Neural cell (in vitro differentiated cells): ENCODE results near the gene OR2G2. TPM values are rescaled to one million over a fixed set of nuclear protein-coding genes. Genes with fewer than 3 reads are reported as not detected.

Source experiments
- H2AFZ ChIP-seq: fragments of 200-600, 300-800 bp; sonication (generic), shearing (Covaris generic); 2 replicates; pipeline ENCODE4 v1.6.0; 2014; ENCODE audit warnings: low read depth, mild to moderate bottlenecking, antibody characterized with exemption, low read length, moderate library complexity
- H3F3A ChIP-seq: fragments of 200-600 bp; shearing (Covaris generic); 2 replicates; pipeline ENCODE4 v1.6.1; 2016; ENCODE audit warnings: mild to moderate bottlenecking, moderate library complexity, mixed read lengths, antibody characterized with exemption, low read length; ENCODE audit not compliant: insufficient read depth, poor library complexity, severe bottlenecking
- H3K27ac ChIP-seq: fragments of 200-600, 300-800 bp; sonication (generic), shearing (Covaris generic); 2 replicates; pipeline ENCODE4 v1.5.1; 2014; ENCODE audit warnings: mild to moderate bottlenecking, low read length, moderate library complexity
- H3K27me3 ChIP-seq: fragments of 300-800, 200-600 bp; sonication (generic), shearing (Covaris generic); 2 replicates; pipeline ENCODE4 v1.6.0; 2014; ENCODE audit warnings: mild to moderate bottlenecking, low read depth, low read length, moderate library complexity; ENCODE audit not compliant: insufficient read depth
- H3K36me3 ChIP-seq: fragments of 300-800, 200-600 bp; sonication (generic), shearing (Covaris generic); 2 replicates; pipeline ENCODE4 v1.5.1; 2014; ENCODE audit warnings: mild to moderate bottlenecking, antibody characterized with exemption, low read length, moderate library complexity; ENCODE audit not compliant: insufficient read depth
- H3K4me2 ChIP-seq: fragments of 300-800, 200-600 bp; sonication (generic), shearing (Covaris generic); 2 replicates; pipeline ENCODE4 v1.6.0; 2014; ENCODE audit warnings: mild to moderate bottlenecking, low read length
- H3K4me3 ChIP-seq: fragments of 300-800, 200-600 bp; sonication (generic), shearing (Covaris generic); 2 replicates; pipeline ENCODE4 v1.5.1; 2014; ENCODE audit warnings: mild to moderate bottlenecking, low read length, moderate library complexity
- H3K79me2 ChIP-seq: fragments of 200-600 bp; shearing (Covaris generic); replicated peaks from 2 replicates; pipeline ENCODE4 v1.6.0; 2014; ENCODE audit warnings: mild to moderate bottlenecking, low read length, moderate library complexity; ENCODE audit not compliant: insufficient read depth
- H3K9ac ChIP-seq: fragments of 300-800, 200-600 bp; sonication (generic), shearing (Covaris generic); 2 replicates; pipeline ENCODE4 v1.6.1; 2016; ENCODE audit warnings: mild to moderate bottlenecking, low read length, mixed read lengths
- H3K9me2 ChIP-seq: fragments of 200-600 bp; shearing (Covaris generic); 2 replicates; pipeline ENCODE4 v1.6.1; 2016; ENCODE audit warnings: mild to moderate bottlenecking, low read length, mixed read lengths; ENCODE audit not compliant: insufficient read depth
- H3K9me3 ChIP-seq: fragments of 200-600, 300-800 bp; sonication (generic), shearing (Covaris generic); 2 replicates; pipeline ENCODE4 v1.6.1; 2016; ENCODE audit warnings: mild to moderate bottlenecking, mixed run types, low read length, moderate library complexity, mixed read lengths
- H4K20me1 ChIP-seq: fragments of 200-600 bp; shearing (Covaris generic); 2 replicates; pipeline ENCODE4 v1.6.1; 2016; ENCODE audit warnings: mild to moderate bottlenecking, mixed run types; ENCODE audit not compliant: insufficient read depth
- CTCF ChIP-seq: fragments of 450-650 bp; IDR thresholded peaks from 2 replicates; pipeline ENCODE4 v1.5.1; 2014; ENCODE audit warnings: antibody characterized with exemption, mild to moderate bottlenecking, moderate library complexity; ENCODE audit not compliant: poor library complexity, severe bottlenecking
- EP300 ChIP-seq: fragments of 450-650 bp; conservative IDR thresholded peaks from 2 replicates; pipeline ENCODE4 v1.6.1; 2014; ENCODE audit warnings: antibody characterized with exemption, mild to moderate bottlenecking, moderate library complexity; ENCODE audit not compliant: poor library complexity, severe bottlenecking
- EZH2 ChIP-seq: fragments of 200-600, 300-800 bp; shearing (Covaris generic), sonication (generic); IDR thresholded peaks from 2 replicates; pipeline ENCODE4 v1.6.1; 2014; ENCODE audit warnings: antibody characterized with exemption, low read length, borderline replicate concordance, mild to moderate bottlenecking; ENCODE audit not compliant: insufficient read depth, poor library complexity, severe bottlenecking
- MXI1 ChIP-seq: fragments of 450-650 bp; conservative IDR thresholded peaks from 2 replicates; pipeline ENCODE4 v1.6.1; 2014; ENCODE audit warnings: antibody characterized with exemption, mild to moderate bottlenecking; ENCODE audit not compliant: poor library complexity, severe bottlenecking
- POLR2AphosphoS5 ChIP-seq: IDR thresholded peaks from 2 replicates; pipeline ENCODE4 v1.6.1; 2012
- RAD21 ChIP-seq: fragments of 450-650 bp; conservative IDR thresholded peaks from 2 replicates; pipeline ENCODE4 v1.6.1; 2014; ENCODE audit warnings: antibody characterized with exemption, mild to moderate bottlenecking, moderate library complexity
- REST ChIP-seq: IDR thresholded peaks from 2 replicates; pipeline ENCODE4 v1.6.1; 2012; ENCODE audit warnings: borderline replicate concordance
- SMC3 ChIP-seq: fragments of 450-650 bp; conservative IDR thresholded peaks from 2 replicates; pipeline ENCODE4 v1.6.1; 2014; ENCODE audit warnings: antibody characterized with exemption, mild to moderate bottlenecking, moderate library complexity; ENCODE audit not compliant: poor library complexity
- TAF1 ChIP-seq: IDR thresholded peaks from 2 replicates; pipeline ENCODE4 v1.6.1; 2012; ENCODE audit warnings: low read depth
- polyA plus RNA-seq: library from polyadenylated mRNA; depleted of rRNA; stranded (reverse); fragments of >200 nt; gene quantifications from 2 replicates; pipeline ENCODE4 v1.2.3, GENCODE V29; 2014

The OR2G2 gene
- polyA plus RNA-seq, 1 donor from 2014 or later = not detected

DNA sequence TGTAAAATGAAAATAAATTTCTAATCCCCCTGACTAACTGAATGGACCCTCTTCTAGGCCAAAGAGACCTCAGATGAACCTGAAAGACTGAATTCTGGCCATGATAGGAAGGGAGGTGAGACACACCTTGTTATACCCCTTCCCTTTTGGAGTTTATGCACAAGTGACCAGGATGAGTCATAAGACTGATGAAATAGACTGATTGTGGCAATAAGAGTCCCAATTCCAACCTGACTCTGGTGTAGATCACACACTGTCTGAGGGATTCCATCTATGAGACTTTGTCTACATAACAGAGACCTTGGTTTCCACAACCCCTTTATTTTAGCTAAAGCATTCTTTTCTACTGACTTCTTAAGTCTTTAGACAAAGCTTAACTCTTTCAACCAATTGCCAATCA, 13.5 kb upstream of the OR2G2 start:
- no peak overlapping the region for H3K9ac ChIP-seq
- no peaks in the 10 kb centered on the region for H3F3A ChIP-seq
- H2AFZ ChIP-seq = no peak overlapping the region
- H3K9me2 ChIP-seq = no peaks in the 10 kb centered on the region
- no peaks in the 10 kb centered on the region for H3K79me2 ChIP-seq
- H3K27me3 ChIP-seq = no peaks in the 10 kb centered on the region
- H3K4me2 ChIP-seq = no peak overlapping the region
- no peak overlapping the region for H3K4me3 ChIP-seq
- TF ChIP-seq EZH2 (no peak), POLR2AphosphoS5 (no peak), TAF1 (no peak), SMC3 (no peak), EP300 (no peak), MXI1 (no peak), RAD21 (no peak), CTCF (no peak), REST (no peak)
- H4K20me1 ChIP-seq = no peaks in the 10 kb centered on the region
- no peaks in the 10 kb centered on the region for H3K36me3 ChIP-seq
- H3K9me3 ChIP-seq = no peaks in the 10 kb centered on the region
- H3K27ac ChIP-seq = no peak overlapping the region

GRCh38 chr1:247576514-247576913, 11.6 kb upstream of the OR2G2 start:
- H4K20me1 ChIP-seq = no peaks in the 10 kb centered on the region
- H3F3A ChIP-seq = no peaks in the 10 kb centered on the region
- H3K9me2 ChIP-seq = no peaks in the 10 kb centered on the region
- no peaks in the 10 kb centered on the region for H3K9me3 ChIP-seq
- H3K36me3 ChIP-seq = no peaks in the 10 kb centered on the region
- H3K27me3 ChIP-seq = no peaks in the 10 kb centered on the region
- H3K4me3 ChIP-seq = no peak overlapping the region
- no peaks in the 10 kb centered on the region for H3K79me2 ChIP-seq
- TF ChIP-seq SMC3 = no peak
- TF ChIP-seq EP300 = no peak
- no peak for TF ChIP-seq POLR2AphosphoS5
- no peak for TF ChIP-seq REST
- TF ChIP-seq EZH2 = no peak
- TF ChIP-seq RAD21 = no peak
- TF ChIP-seq MXI1 = no peak
- TF ChIP-seq TAF1 = no peak
- TF ChIP-seq CTCF = no peak
- H3K27ac ChIP-seq = no peak overlapping the region
- H2AFZ ChIP-seq = no peak overlapping the region
- H3K4me2 ChIP-seq = no peak overlapping the region
- no peak overlapping the region for H3K9ac ChIP-seq
